Adipocyte (in vitro differentiated cells): ENCODE measurements around the gene CADPS2.

Experiments
- DNase-seq: peaks from one replicate; pipeline ENCODE4 v3.0.0-alpha.2; 2015; ENCODE audit warnings: low read depth
- H3K27me3 ChIP-seq: replicated peaks from 2 replicates; pipeline ENCODE4 v1.7.0; 2013; ENCODE audit warnings: mild to moderate bottlenecking, low read length, moderate library complexity; ENCODE audit not compliant: control insufficient read depth, insufficient read depth
- H3K36me3 ChIP-seq: 2 replicates; pipeline ENCODE4 v1.7.0; 2013; ENCODE audit warnings: low read length, mild to moderate bottlenecking, moderate library complexity; ENCODE audit not compliant: control insufficient read depth, insufficient read depth, severe bottlenecking
- H3K4me1 ChIP-seq: 2 replicates; pipeline ENCODE4 v1.7.0; 2013; ENCODE audit warnings: mild to moderate bottlenecking, low read length, moderate library complexity; ENCODE audit not compliant: control insufficient read depth, insufficient read depth
- H3K4me3 ChIP-seq: 2 replicates; pipeline ENCODE4 v1.7.0; 2013; ENCODE audit warnings: mild to moderate bottlenecking, low read length, moderate library complexity
- H3K9ac ChIP-seq: 2 replicates; pipeline ENCODE4 v1.7.0; 2013; ENCODE audit warnings: mild to moderate bottlenecking, low read length, moderate library complexity
- H3K9me3 ChIP-seq: 2 replicates; pipeline ENCODE4 v1.7.0; 2013; ENCODE audit warnings: mild to moderate bottlenecking, low read length, moderate library complexity; ENCODE audit not compliant: control insufficient read depth

The CADPS2 gene

GRCh38 chr7:122600630-122601029 lies 285.6 kb downstream of the CADPS2 start:
- no peak overlapping the region for H3K9ac ChIP-seq
- no peaks in the 10 kb centered on the region for H3K27me3 ChIP-seq
- DNase-seq = no peak
- no peak overlapping the region for H3K4me3 ChIP-seq
- H3K9me3 ChIP-seq = no peaks in the 10 kb centered on the region
- H3K36me3 ChIP-seq = no peaks in the 10 kb centered on the region
- no peaks in the 10 kb centered on the region for H3K4me1 ChIP-seq

GRCh38 chr7:122600042-122600441 lies 286.2 kb downstream of the CADPS2 start:
- no peak for DNase-seq
- H3K36me3 ChIP-seq = no peaks in the 10 kb centered on the region
- H3K27me3 ChIP-seq = no peaks in the 10 kb centered on the region
- no peaks in the 10 kb centered on the region for H3K9me3 ChIP-seq
- no peaks in the 10 kb centered on the region for H3K4me1 ChIP-seq
- H3K9ac ChIP-seq = no peak overlapping the region
- no peak overlapping the region for H3K4me3 ChIP-seq

- Histone ChIP-seq H3K9me3 (no peaks in the 10 kb centered on the region), H3K4me1 (no peaks in the 10 kb centered on the region), H3K4me3 (no peak overlapping the region), H3K9ac (no peak overlapping the region), H3K27me3 (no peaks in the 10 kb centered on the region), H3K36me3 (no peaks in the 10 kb centered on the region)
- DNase-seq = no peak
Measured at GRCh38 chr7:122597277-122597676, 289.0 kb downstream of the CADPS2 start.

- no peaks in the 10 kb centered on the region for H3K27me3 ChIP-seq
- no peak for DNase-seq
- no peak overlapping the region for H3K9ac ChIP-seq
- no peaks in the 10 kb centered on the region for H3K4me1 ChIP-seq
- H3K9me3 ChIP-seq = no peaks in the 10 kb centered on the region
- H3K4me3 ChIP-seq = no peak overlapping the region
- H3K36me3 ChIP-seq = no peaks in the 10 kb centered on the region
Measured at GRCh38 chr7:122595885-122596284, 290.4 kb downstream of the CADPS2 start.

- Histone ChIP-seq H3K4me1 (peaks cover 11% of the 10 kb centered on the region), H3K4me3 (no peak overlapping the region), H3K9me3 (no peaks in the 10 kb centered on the region), H3K27me3 (no peaks in the 10 kb centered on the region), H3K9ac (no peak overlapping the region), H3K36me3 (no peaks in the 10 kb centered on the region)
- no peak for DNase-seq
Measured at GRCh38 chr7:122588621-122589020, 297.6 kb downstream of the CADPS2 start.

- DNase-seq = no peak
- Histone ChIP-seq H3K4me3 (no peak overlapping the region), H3K4me1 (peaks cover 11% of the 10 kb centered on the region), H3K9me3 (no peaks in the 10 kb centered on the region), H3K9ac (no peak overlapping the region), H3K36me3 (no peaks in the 10 kb centered on the region), H3K27me3 (no peaks in the 10 kb centered on the region)
Measured at GRCh38 chr7:122584676-122585251, 301.5 kb downstream of the CADPS2 start.

GRCh38 chr7:122578350-122578749 lies 307.9 kb downstream of the CADPS2 start:
- no peaks in the 10 kb centered on the region for H3K27me3 ChIP-seq
- no peaks in the 10 kb centered on the region for H3K4me1 ChIP-seq
- no peaks in the 10 kb centered on the region for H3K9me3 ChIP-seq
- no peak overlapping the region for H3K9ac ChIP-seq
- H3K4me3 ChIP-seq = no peak overlapping the region
- no peaks in the 10 kb centered on the region for H3K36me3 ChIP-seq
- DNase-seq = no peak

- Histone ChIP-seq H3K27me3 (no peaks in the 10 kb centered on the region), H3K4me1 (no peaks in the 10 kb centered on the region), H3K4me3 (no peak overlapping the region), H3K36me3 (no peaks in the 10 kb centered on the region), H3K9me3 (no peaks in the 10 kb centered on the region), H3K9ac (no peak overlapping the region)
- no peak for DNase-seq
Measured at GRCh38 chr7:122577449-122578003, 308.7 kb downstream of the CADPS2 start.

GRCh38 chr7:122572706-122573105 lies 313.6 kb downstream of the CADPS2 start:
- no peaks in the 10 kb centered on the region for H3K4me1 ChIP-seq
- no peak overlapping the region for H3K4me3 ChIP-seq
- H3K9me3 ChIP-seq = no peaks in the 10 kb centered on the region
- H3K27me3 ChIP-seq = no peaks in the 10 kb centered on the region
- no peaks in the 10 kb centered on the region for H3K36me3 ChIP-seq
- no peak for DNase-seq
- no peak overlapping the region for H3K9ac ChIP-seq

GRCh38 chr7:122561326-122561725 lies 324.9 kb downstream of the CADPS2 start:
- Histone ChIP-seq H3K36me3 (no peaks in the 10 kb centered on the region), H3K9me3 (no peaks in the 10 kb centered on the region), H3K4me1 (no peaks in the 10 kb centered on the region), H3K27me3 (no peaks in the 10 kb centered on the region), H3K9ac (no peak overlapping the region), H3K4me3 (no peak overlapping the region)
- no peak for DNase-seq

GRCh38 chr7:122556873-122557542 lies 329.3 kb downstream of the CADPS2 start:
- H3K4me1 ChIP-seq = peaks cover 4% of the 10 kb centered on the region
- H3K36me3 ChIP-seq = no peaks in the 10 kb centered on the region
- no peak for DNase-seq
- H3K4me3 ChIP-seq = no peak overlapping the region
- no peaks in the 10 kb centered on the region for H3K9me3 ChIP-seq
- no peaks in the 10 kb centered on the region for H3K27me3 ChIP-seq
- H3K9ac ChIP-seq = no peak overlapping the region
